Activated CD8-positive, alpha-beta memory T cell treated with anti-CD3 and anti-CD28 coated beads, Interleukin-2, amount 50 U/mL, for 24 hours (primary cell): ENCODE measurements around the gene ITM2B.
"Not testable (repeated sequence)": the region's sequence is repeated elsewhere in the genome, so short reads cannot be mapped to it uniquely, and the experiment has no call there.

Experiments used
- DNase-seq: peaks from one replicate; pipeline ENCODE4 v3.0.0-alpha.2; 2020; ENCODE audit errors: extremely low read depth

The ITM2B gene

GRCh38 chr13:48224701-48225100 lies 8.3 kb upstream of the ITM2B start:
- DNase-seq = no peak

GRCh38 chr13:48230541-48230940 lies 2.5 kb upstream of the ITM2B start:
- DNase-seq = no peak

GRCh38 chr13:48231080-48231479 lies 1.9 kb upstream of the ITM2B start:
- DNase-seq = no peak

GRCh38 chr13:48231933-48232332 lies 1.1 kb upstream of the ITM2B start:
- no peak for DNase-seq

GRCh38 chr13:48232420-48233045 lies 473 bp upstream of the ITM2B start:
- DNase-seq = no peak

GRCh38 chr13:48233889-48234488 lies 983 bp downstream of the ITM2B start:
- DNase-seq = no peak

- no peak for DNase-seq
Observed at GRCh38 chr13:48234566-48235340, 1.7 kb downstream of the ITM2B start.

GRCh38 chr13:48235341-48236135 lies 2.5 kb downstream of the ITM2B start:
- DNase-seq = no peak

- DNase-seq = no peak
Observed at GRCh38 chr13:48236528-48237353, 3.7 kb downstream of the ITM2B start.

- not testable (repeated sequence) for DNase-seq
Observed at GRCh38 chr13:48239369-48239768, 6.4 kb downstream of the ITM2B start.

- DNase-seq = no peak
Observed at GRCh38 chr13:48241651-48242050, 8.6 kb downstream of the ITM2B start.

GRCh38 chr13:48242677-48243076 lies 9.7 kb downstream of the ITM2B start:
- DNase-seq = no peak

- DNase-seq = no peak
Observed at GRCh38 chr13:48244159-48244558, 11.2 kb downstream of the ITM2B start.

GRCh38 chr13:48246102-48246501 lies 13.1 kb downstream of the ITM2B start:
- no peak for DNase-seq

- no peak for DNase-seq
Observed at GRCh38 chr13:48249018-48249417, 16.0 kb downstream of the ITM2B start.

- DNase-seq = no peak
Observed at GRCh38 chr13:48251611-48252081, 18.6 kb downstream of the ITM2B start.

- DNase-seq = no peak
Observed at GRCh38 chr13:48252176-48252575, 19.2 kb downstream of the ITM2B start.

- DNase-seq = no peak
Observed at GRCh38 chr13:48253849-48254248, 20.8 kb downstream of the ITM2B start.

GRCh38 chr13:48255090-48255489 lies 22.1 kb downstream of the ITM2B start:
- no peak for DNase-seq

GRCh38 chr13:48255954-48256353 lies 22.9 kb downstream of the ITM2B start:
- DNase-seq = no peak

GRCh38 chr13:48258002-48258401 lies 25.0 kb downstream of the ITM2B start:
- DNase-seq = no peak
